Activated naive CD8-positive, alpha-beta T cell treated with anti-CD3 and anti-CD28 coated beads, Interleukin-2, amount 50 U/mL, for 16 hours (primary cell): ENCODE measurements around the gene VEGFA.

ENCODE experiments used
- DNase-seq: peaks from one replicate; pipeline ENCODE4 v3.0.0-alpha.2; 2020; ENCODE audit warnings: low read depth, low spot score

VEGFA gene

GRCh38 chr6:43772681-43773049 is 2.7 kb downstream of the VEGFA start:
- no peak for DNase-seq

- peak; percentile 17 for DNase-seq
Measured at GRCh38 chr6:43773050-43773979, 3.3 kb downstream of the VEGFA start.

DNA sequence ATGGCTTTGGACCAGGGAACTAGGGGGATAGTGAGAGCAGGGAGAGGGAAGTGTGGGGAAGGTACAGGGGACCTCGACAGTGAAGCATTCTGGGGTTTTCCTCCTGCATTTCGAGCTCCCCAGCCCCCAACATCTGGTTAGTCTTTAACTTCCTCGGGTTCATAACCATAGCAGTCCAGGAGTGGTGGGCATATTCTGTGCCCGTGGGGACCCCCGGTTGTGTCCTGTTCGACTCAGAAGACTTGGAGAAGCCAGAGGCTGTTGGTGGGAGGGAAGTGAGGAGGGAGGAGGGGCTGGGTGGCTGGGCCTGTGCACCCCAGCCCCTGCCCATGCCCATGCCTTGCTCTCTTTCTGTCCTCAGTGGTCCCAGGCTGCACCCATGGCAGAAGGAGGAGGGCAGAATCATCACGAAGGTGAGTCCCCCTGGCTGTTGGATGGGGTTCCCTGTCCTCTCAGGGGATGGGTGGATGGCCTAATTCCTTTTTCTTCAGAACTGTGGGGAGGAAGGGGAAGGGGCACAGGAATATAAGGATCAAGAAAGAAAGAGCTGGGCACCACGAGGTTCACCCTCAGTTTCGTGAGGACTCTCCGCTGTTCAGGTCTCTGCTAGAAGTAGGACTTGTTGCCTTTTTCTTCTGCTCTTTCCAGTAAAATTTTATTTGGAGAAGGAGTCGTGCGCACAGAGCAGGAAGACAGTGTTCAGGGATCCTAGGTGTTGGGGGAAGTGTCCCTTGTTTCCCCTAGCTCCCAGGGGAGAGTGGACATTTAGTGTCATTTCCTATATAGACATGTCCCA is 4.2 kb downstream of the VEGFA start:
- DNase-seq, result no peak

GRCh38 chr6:43774776-43775534 is 4.9 kb downstream of the VEGFA start:
- peak; percentile 25 for DNase-seq

DNA sequence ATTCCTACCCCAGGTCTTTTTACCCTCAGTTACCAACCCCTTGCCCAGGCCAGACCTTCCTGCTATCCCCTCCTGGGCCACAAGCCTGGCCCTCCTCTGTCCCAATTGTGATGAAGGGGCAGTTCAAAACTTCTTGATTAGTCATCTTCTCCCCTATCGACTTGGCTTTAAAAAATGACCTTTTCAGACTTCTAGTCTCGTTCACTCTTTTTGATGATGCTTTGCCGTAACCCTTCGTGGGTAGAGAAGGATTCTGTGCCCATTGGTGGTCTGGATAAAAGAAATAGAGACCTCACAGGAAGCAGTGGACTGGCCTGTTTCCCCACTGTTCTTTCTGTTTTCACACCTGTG is 5.5 kb downstream of the VEGFA start:
- DNase-seq, result no peak

GRCh38 chr6:43776115-43776798 is 6.2 kb downstream of the VEGFA start:
- DNase-seq, result no peak

- DNase-seq, result no peak
Measured at GRCh38 chr6:43776799-43777776, 7.1 kb downstream of the VEGFA start.

DNA sequence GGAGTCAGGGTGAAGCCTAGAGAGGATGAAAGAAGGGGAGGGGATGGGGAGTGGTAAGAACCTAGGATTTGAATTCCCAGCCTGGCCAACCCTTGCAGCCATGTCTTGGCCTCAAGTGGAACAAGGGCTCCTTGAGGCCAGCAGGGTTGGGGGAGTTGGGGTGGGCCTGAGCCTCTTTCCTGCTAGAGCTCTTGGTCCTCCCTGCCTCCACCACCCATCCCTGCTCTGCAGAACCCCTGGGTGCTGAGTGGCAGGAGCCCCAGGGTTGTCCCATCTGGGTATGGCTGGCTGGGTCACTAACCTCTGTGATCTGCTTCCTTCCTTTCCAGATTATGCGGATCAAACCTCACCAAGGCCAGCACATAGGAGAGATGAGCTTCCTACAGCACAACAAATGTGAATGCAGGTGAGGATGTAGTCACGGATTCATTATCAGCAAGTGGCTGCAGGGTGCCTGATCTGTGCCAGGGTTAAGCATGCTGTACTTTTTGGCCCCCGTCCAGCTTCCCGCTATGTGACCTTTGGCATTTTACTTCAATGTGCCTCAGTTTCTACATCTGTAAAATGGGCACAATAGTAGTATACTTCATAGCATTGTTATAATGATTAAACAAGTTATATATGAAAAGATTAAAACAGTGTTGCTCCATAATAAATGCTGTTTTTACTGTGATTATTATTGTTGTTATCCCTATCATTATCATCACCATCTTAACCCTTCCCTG is 8.3 kb downstream of the VEGFA start:
- no peak for DNase-seq

- no peak for DNase-seq
Measured at GRCh38 chr6:43778976-43779851, 9.2 kb downstream of the VEGFA start.

DNA sequence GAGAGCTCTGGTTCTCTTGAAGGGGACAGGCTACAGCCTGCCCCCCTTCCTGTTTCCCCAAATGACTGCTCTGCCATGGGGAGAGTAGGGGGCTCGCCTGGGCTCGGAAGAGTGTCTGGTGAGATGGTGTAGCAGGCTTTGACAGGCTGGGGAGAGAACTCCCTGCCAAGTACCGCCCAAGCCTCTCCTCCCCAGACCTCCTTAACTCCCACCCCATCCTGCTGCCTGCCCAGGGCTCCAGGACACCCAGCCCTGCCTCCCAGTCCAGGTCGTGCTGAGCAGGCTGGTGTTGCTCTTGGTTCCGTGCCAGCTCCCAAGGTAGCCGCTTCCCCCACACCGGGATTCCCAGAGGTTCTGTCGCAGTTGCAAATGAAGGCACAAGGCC is 9.8 kb downstream of the VEGFA start:
- DNase-seq, result no peak

DNA sequence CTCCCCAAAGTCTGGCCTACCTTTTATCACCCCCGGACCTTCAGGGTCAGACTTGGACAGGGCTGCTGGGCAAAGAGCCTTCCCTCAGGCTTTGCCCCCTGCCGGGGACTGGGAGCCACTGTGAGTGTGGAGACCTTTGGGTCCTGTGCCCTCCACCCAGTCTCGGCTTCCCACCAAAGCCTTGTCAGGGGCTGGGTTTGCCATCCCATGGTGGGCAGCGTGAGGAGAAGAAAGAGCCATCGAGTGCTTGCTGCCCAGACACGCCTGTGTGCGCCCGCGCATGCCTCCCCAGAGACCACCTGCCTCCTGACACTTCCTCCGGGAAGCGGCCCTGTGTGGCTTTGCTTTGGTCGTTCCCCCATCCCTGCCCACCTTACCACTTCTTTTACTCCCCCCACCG is 10.3 kb downstream of the VEGFA start:
- no peak for DNase-seq

GRCh38 chr6:43780941-43781928 is 11.2 kb downstream of the VEGFA start:
- DNase-seq, result no peak

DNA sequence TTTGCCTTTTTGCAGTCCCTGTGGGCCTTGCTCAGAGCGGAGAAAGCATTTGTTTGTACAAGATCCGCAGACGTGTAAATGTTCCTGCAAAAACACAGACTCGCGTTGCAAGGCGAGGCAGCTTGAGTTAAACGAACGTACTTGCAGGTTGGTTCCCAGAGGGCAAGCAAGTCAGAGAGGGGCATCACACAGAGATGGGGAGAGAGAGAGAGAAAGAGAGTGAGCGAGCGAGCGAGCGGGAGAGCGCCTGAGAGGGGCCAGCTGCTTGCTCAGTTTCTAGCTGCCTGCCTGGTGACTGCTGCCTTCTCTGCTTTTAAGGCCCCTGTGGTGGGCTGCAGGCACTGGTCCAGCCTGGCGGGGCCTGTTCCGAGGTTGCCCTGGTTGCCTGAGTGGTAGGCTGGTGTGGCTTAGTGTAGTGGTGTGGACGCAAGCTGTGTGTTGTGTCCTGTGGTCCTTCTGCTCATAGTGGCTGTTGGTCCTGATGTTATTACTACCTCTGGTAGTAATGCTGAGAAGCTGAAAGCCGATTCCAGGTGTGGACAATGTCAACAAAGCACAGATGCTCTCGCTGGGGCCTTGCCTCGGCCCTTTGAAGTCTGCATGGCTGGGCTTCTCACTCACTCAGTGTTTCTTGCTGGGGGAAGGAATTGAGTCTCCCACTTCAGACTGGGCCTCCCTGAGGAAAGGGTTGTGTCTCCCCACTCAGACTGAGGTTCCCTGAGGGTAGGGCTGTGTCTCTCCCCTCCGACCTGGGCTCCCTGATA is 12.1 kb downstream of the VEGFA start:
- DNase-seq, result no peak

GRCh38 chr6:43782764-43783513 is 12.9 kb downstream of the VEGFA start:
- no peak for DNase-seq

- no peak for DNase-seq
Measured at GRCh38 chr6:43784049-43784855, 14.2 kb downstream of the VEGFA start.
